ENCODE results near the gene AGMO.

AGMO gene

DNA sequence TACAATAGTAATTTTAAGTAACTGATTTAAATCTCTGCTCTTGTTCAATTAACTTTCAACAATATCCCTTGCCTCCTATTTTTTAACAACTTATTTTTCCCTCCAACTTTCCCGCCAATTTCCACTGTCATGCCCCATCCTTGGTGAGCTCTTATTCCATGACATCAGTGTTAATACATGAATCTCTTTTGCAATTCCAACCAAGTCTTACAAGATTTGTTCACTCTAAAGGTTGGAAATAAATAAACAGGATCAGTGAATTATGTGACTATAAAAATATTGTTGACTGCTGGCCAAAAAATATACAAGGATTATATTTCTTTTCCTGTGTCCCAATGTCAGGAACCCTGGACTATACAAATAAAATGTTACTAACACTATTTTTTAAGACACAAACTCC, 21.0 kb upstream of the AGMO start:
- TF ChIP-seq, protein P1, sequence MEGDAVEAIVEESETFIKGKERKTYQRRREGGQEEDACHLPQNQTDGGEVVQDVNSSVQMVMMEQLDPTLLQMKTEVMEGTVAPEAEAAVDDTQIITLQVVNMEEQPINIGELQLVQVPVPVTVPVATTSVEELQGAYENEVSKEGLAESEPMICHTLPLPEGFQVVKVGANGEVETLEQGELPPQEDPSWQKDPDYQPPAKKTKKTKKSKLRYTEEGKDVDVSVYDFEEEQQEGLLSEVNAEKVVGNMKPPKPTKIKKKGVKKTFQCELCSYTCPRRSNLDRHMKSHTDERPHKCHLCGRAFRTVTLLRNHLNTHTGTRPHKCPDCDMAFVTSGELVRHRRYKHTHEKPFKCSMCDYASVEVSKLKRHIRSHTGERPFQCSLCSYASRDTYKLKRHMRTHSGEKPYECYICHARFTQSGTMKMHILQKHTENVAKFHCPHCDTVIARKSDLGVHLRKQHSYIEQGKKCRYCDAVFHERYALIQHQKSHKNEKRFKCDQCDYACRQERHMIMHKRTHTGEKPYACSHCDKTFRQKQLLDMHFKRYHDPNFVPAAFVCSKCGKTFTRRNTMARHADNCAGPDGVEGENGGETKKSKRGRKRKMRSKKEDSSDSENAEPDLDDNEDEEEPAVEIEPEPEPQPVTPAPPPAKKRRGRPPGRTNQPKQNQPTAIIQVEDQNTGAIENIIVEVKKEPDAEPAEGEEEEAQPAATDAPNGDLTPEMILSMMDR (IDR thresholded peaks at IDR 0.05; ENCODE audit: insufficient read depth, missing control alignments), result no peak
- no peak for DNase-seq (ENCODE audit: insufficient read length, low spot score)
- FAIRE-seq, result no peak

DNA sequence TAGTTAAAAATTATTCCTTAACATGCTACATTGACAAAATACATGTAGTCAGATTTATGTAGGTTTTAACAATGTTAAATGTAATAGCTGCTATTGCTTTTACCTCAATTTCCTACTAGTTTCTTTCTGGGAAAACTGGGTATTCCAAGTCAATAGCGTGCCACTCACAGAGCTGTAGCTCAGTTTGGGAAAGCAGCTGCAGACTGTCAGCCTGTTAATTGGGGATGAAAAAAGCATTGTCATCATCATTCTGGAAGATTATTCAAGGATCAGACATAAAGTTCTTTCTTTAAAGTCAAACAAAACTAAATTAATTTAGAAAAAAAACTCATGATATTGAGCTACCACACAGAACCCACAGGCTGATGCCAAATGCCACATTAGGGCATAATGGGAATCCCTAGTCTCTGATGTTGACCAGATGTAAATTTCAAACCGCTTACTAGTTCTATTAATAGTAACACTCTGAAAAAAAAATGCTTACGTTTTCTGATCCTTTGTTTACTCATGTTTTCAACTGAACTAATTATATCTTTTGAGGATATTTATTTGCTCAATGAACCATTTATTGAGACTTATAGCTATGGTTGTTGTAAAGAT, 19.6 kb upstream of the AGMO start:
- TF ChIP-seq, protein P1 (IDR thresholded peaks at IDR 0.05; ENCODE audit: insufficient read depth, missing control alignments), result no peak
- DNase-seq (ENCODE audit: insufficient read length, low spot score) (no peak), FAIRE-seq (no peak)

DNA sequence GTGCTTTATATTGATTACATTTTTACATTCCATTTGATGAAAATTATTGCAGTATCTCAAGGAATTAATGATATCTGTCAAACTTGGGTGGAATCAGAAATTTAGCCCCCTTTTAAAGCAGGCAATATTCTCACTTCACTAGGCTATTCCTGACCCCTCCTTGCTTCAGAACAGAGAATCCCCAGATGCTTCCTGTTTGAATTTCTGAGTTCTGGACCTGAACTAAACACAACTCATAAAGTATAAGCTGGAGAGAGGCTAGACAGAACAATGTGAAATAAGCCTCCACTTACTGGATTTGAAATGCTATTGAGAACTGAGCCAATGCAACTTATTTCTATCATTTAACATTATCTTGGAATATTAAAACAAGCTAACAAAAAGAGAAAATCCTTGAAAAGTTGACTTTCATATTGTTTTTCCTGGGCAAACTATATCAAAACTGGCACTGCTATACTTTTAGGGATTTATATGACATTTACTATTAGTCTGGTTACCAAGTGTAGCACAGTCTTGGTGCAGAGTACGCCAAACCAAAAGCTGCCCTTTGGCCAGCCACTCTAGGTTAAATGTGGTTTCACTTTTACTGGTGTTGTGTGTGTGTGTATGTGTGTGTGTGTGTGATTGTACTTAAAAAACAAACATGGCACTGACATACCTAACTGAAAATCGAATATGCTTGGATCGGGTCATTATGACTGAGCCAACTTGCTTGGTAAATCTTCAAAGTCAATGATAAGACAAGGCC, 19.0 kb upstream of the AGMO start:
- DNase-seq (ENCODE audit: insufficient read length, low spot score) (no peak), FAIRE-seq (no peak)
- TF ChIP-seq, protein P1 (IDR thresholded peaks at IDR 0.05; ENCODE audit: insufficient read depth, missing control alignments), result no peak

DNA sequence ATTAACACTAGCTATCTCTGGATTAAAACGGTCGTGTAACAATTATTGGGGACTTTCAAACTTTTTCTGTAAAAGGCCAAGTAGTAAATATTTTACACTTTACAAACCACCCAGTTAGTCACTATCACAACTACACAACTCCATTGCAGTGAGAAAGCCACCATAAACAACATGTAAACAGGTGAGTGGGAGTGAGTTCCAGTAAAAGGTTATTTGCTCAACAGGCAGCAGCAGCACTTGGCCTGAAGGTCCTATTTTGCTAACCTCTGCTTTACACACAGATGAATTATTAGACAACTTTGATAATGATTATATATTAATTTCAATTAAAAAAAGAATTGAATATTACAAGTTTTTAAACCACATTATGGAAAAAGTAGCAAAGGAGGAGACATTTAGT, 15.8 kb upstream of the AGMO start:
- no peak for DNase-seq (ENCODE audit: insufficient read length, low spot score)
- TF ChIP-seq, protein P1 (IDR thresholded peaks at IDR 0.05; ENCODE audit: insufficient read depth, missing control alignments), result no peak
- no peak for FAIRE-seq

DNA sequence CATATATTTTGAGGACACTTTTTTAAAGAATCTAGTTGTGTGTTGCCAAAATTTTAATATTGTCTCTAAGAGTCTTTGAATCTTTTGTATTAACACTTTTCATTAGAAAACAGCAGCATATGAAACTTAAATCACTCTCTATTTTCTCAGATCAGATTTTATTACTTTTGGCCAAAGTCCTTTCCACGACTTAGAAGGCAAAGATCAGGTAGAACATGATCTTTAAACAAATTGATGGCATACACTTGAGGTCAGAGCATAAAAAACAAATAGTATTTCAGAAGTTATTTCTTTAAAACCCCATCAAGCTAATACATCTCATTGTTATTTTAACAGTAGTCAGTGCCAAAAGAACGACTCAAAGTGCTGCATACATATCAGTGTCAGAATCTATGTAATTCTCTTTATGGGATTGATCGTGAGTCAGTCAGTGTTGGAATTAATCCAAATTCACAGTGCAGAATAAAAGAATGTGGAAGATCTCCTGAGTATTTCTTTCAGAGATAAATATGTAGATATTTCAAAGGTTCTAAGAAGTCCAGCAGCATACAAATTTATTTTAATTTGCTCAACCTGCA, 9.6 kb upstream of the AGMO start:
- no peak for FAIRE-seq
- TF ChIP-seq, protein P1 (IDR thresholded peaks at IDR 0.05; ENCODE audit: insufficient read depth, missing control alignments), result no peak
- no peak for DNase-seq (ENCODE audit: insufficient read length, low spot score)

DNA sequence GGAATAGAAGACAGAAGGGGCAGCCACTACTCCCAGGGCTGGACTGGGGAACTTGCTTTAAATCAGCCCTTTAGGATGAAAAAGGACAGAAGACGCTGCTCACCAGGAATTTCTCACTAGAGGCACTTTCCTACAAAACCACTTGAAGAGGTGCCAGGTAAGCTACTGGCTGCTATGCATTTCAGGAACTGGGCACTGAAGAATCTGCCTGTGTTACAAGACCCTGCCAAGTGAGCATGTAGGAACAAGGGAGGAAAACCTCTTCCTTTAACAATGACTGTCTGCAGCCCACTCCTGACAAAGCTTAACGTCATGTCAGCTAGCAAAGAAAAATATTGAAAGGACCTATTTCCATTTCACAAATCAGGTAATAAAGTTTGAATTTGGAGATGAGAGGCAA, 5.8 kb upstream of the AGMO start:
- TF ChIP-seq, protein P1 (IDR thresholded peaks at IDR 0.05; ENCODE audit: insufficient read depth, missing control alignments), result no peak
- DNase-seq (ENCODE audit: insufficient read length, low spot score) (no peak), FAIRE-seq (no peak)

DNA sequence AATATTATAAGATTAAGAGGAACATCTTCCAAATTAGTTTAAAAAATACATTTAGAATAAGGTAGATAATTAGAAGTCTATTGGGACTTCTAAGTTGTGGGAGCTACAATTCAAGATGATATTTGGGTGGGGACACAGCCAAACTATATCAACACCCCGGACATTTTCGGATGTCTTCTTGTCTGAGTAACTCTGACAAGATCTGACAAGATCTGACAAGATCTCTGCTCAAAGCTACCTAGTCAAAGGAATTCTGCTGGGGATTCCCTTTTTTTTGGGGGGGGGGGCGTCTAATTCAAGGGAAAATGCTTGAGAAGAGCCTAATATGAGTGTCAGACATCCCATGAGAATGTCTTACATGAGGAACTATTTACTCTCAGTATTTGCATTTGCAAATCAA, 5.2 kb upstream of the AGMO start:
- DNase-seq (ENCODE audit: insufficient read length, low spot score) (no peak), FAIRE-seq (no peak)
- TF ChIP-seq, protein P1 (IDR thresholded peaks at IDR 0.05; ENCODE audit: insufficient read depth, missing control alignments), result no peak

Measured in D721Med (cell line).